ENCODE results near the gene CAMK2N1. TPM values are rescaled to one million over a fixed set of nuclear protein-coding genes. Genes with fewer than 3 reads are reported as not detected.

CAMK2N1 gene
- 1 to 10 TPM; 1.3 to 2.5 (median 1.5) TPM for total RNA-seq

- peak within 1 kb of the TSS; percentile 54 to 77 (median 65) for H3K27ac ChIP-seq
- H3K4me1 ChIP-seq, result peaks cover 0 to 5% of the 10 kb centered on the region in 2 donors
- ATAC-seq, result peak; percentile 48 to 65
- intact Hi-C loops (cut with DNase I; ENCODE audit: low total_unique reads) (no loop called here), in situ Hi-C loops (cut with MboI; ENCODE audit: low sequenced_read_pairs in 4 of 4) (no loop called here)
- peaks cover 28 to 48% (median 42%) of the 10 kb centered on the region in 3 donors for H3K27me3 ChIP-seq
- H3K36me3 ChIP-seq, result no peaks in the 10 kb centered on the region
- DNase-seq, result peak; percentile 30 to 37
- peak within 1 kb of the TSS; percentile 55 to 62 (median 56) for H3K4me3 ChIP-seq
- no peaks in the 10 kb centered on the region for H3K9me3 ChIP-seq
- no peak for TF ChIP-seq CTCF (IDR thresholded peaks at IDR 0.05 in 4 of 5, conservative IDR thresholded peaks at IDR 0.05 in 1 of 5)
- TF ChIP-seq POLR2A (IDR thresholded peaks at IDR 0.05), result no peak
These were observed at the start of gene CAMK2N1 for GRCh38 chr1:20485527-20486456. TSS of gene CAMK2N1 (minus strand) at chr1:20486210. CDS start at chr1:20485379, 831 bp downstream.

GRCh38 chr1:20534659-20535417 lies 48.8 kb upstream of the CAMK2N1 start:
- TF ChIP-seq POLR2A (IDR thresholded peaks at IDR 0.05) (no peak), CTCF (IDR thresholded peaks at IDR 0.05 in 4 of 5, conservative IDR thresholded peaks at IDR 0.05 in 1 of 5) (no peak)
- H3K27ac ChIP-seq, result no peak overlapping the region
- H3K9me3 ChIP-seq, result no peaks in the 10 kb centered on the region
- H3K36me3 ChIP-seq, result no peaks in the 10 kb centered on the region
- intact Hi-C loops (cut with DNase I; ENCODE audit: low total_unique reads) (no loop called here), in situ Hi-C loops (cut with MboI; ENCODE audit: low sequenced_read_pairs in 4 of 4) (no loop called here)
- no peaks in the 10 kb centered on the region for H3K4me1 ChIP-seq
- H3K4me3 ChIP-seq, result no peak overlapping the region
- no peak for ATAC-seq
- peaks cover 0 to 5% (median 3%) of the 10 kb centered on the region in 3 donors for H3K27me3 ChIP-seq
- no peak for DNase-seq

- DNase-seq (no peak), ATAC-seq (no peak)
- H3K27ac ChIP-seq, result no peak overlapping the region
- no peaks in the 10 kb centered on the region for H3K9me3 ChIP-seq
- peaks cover 0 to 7% (median 5%) of the 10 kb centered on the region in 3 donors for H3K27me3 ChIP-seq
- TF ChIP-seq CTCF (IDR thresholded peaks at IDR 0.05 in 4 of 5, conservative IDR thresholded peaks at IDR 0.05 in 1 of 5) (no peak), POLR2A (IDR thresholded peaks at IDR 0.05) (no peak)
- H3K36me3 ChIP-seq, result no peaks in the 10 kb centered on the region
- H3K4me3 ChIP-seq, result no peak overlapping the region
- in situ Hi-C loops (cut with MboI; ENCODE audit: low sequenced_read_pairs in 4 of 4) (no loop called here), intact Hi-C loops (cut with DNase I; ENCODE audit: low total_unique reads) (no loop called here)
- H3K4me1 ChIP-seq, result no peaks in the 10 kb centered on the region
These were observed 47.6 kb upstream of the CAMK2N1 start for GRCh38 chr1:20533635-20534034.

- Histone ChIP-seq H3K9me3 (no peaks in the 10 kb centered on the region), H3K4me3 (no peak overlapping the region), H3K36me3 (no peaks in the 10 kb centered on the region), H3K27me3 (peaks cover 0 to 10% (median 0%) of the 10 kb centered on the region in 3 donors), H3K27ac (no peak overlapping the region), H3K4me1 (no peaks in the 10 kb centered on the region)
- no peak for ATAC-seq
- DNase-seq, result no peak
- in situ Hi-C loops (cut with MboI; ENCODE audit: low sequenced_read_pairs in 4 of 4) (no loop called here), intact Hi-C loops (cut with DNase I; ENCODE audit: low total_unique reads) (no loop called here)
- TF ChIP-seq POLR2A (IDR thresholded peaks at IDR 0.05) (no peak), CTCF (IDR thresholded peaks at IDR 0.05 in 4 of 5, conservative IDR thresholded peaks at IDR 0.05 in 1 of 5) (no peak)
These were observed 44.9 kb upstream of the CAMK2N1 start for GRCh38 chr1:20530901-20531300.
